Adipose tissue (tissue), 3 donors: ENCODE results near the gene PLA2G6. TPM values are rescaled to one million over a fixed set of nuclear protein-coding genes. Genes with fewer than 3 reads are reported as not detected.
A peak's percentile ranks its signal among the peaks of the same experiment; 100 is the strongest.
"Not testable (repeated sequence)": the region's sequence is repeated elsewhere in the genome, so short reads cannot be mapped to it uniquely, and the experiment has no call there.

Experiments used
- H3K27ac ChIP-seq: one replicate; pipeline ENCODE4 v1.5.1; 2013; ENCODE audit warnings: low read depth, low read length
- WGBS, 3 donors: extraction: QIAGEN DNeasy Blood & Tissue Kit; methylation state at CpG; one replicate each; pipeline ENCODE4 v1.1.7; 2013; 5-methylcytosine and 5-hydroxymethylcytosine counted together
- polyA plus RNA-seq, 3 donors: library from polyadenylated mRNA; stranded (reverse); fragments of 200-250 nt; gene quantifications; one replicate each; pipeline ENCODE4 v1.2.3, GENCODE V29; 2013
- donor health status: healthy with polysubstance abuse.
- donor health status: Bipolar disorder and iron deficiency.
- donor health status: healthy.

The PLA2G6 gene
- polyA plus RNA-seq, 3 donors = 25.3 to 69.9 (median 61.4) TPM

DNA sequence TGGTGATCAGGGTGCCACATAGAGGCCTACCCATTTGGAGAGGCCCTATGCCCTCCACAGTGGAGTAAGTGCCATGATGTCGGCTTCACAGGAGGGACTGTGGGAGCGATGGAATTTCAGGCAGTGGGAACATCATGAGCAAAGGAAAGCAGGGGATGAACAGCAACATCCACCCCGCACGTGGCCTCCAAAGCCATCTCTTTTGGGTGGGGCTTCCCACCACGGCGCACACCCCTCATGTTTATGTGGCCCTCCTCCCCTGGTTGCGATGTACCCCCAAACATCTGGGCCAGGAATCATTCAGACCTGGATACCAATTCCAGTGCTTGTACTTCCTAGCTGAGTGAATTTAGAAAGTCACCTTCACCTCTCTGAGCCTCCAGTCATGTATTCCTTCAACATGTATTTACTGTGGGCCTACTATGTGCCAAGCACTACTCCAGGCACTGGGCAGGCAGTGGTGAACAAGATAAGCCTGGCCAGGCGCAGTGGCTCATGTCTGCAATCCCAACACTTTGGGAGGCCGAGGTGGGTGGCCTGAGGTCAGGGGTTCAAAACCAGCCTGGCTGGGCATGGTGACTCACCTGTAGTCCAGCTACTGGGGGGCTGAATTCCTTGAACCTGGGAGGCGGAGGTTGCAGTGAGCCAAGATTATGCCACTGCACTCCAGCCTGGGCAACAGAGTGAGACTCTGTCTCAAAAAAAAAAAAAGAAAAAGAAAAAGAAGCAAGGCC, 18.4 kb upstream of the PLA2G6 start:
- WGBS, 3 donors = 82 to 90% (median 89%) methylated on average over 10 of the region's 10 CpGs
- H3K27ac ChIP-seq = no peak overlapping the region

DNA sequence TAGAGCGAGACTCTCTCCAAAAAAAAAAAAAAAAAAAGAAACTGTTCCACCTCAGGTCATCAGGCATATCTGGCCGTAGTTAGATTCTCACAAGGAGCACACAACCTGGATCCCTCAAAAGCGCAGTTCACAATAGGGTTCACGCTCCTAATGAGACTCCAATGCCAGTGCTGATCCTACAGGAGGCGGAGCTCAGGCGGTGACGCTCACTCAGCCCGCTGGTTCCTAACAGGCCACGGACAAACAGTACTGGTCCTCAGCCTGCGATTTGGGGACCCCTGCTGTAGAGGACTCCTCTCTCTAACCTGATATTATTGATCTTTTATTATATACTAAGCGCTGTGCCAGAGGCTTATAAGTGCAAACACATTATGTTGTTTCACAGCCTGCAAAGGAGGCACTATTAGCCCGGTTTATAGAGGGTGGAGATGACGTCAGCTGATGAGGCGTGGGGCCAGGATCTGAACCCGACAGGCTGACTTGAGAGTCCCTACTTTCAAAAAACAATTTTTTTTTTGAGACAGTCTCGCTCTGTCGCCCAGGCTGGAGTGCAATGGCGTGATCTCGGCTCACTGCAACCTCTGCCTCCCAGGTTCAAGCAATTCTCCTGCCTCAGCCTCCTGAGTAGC, 15.3 kb upstream of the PLA2G6 start:
- 71 to 77% (median 72%) methylated on average over 18 to 19 of the region's 19 CpGs for WGBS, 3 donors
- no peak overlapping the region for H3K27ac ChIP-seq

DNA sequence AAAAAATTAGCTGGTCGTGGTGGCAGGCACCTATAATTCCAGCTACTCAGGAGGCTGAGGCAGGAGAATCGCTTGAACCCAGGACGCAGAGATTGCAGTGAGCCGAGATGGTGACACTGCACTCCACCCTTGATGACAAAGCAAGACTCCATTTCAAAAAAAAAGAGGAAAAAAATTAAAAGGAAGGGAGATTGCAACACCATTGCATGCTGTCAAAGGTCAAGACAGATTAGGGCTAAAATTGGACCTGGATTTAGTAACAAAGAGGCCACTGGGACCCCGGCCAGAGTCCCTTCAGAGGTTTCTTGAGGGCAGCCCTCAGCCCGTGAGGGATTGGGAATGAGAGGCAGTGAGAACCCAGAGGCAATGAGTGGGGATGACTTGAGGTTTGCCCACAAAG, 11.9 kb upstream of the PLA2G6 start:
- H3K27ac ChIP-seq = no peak overlapping the region
- WGBS, 3 donors = 31 to 58% (median 38%) methylated on average over 6 of the region's 6 CpGs

DNA sequence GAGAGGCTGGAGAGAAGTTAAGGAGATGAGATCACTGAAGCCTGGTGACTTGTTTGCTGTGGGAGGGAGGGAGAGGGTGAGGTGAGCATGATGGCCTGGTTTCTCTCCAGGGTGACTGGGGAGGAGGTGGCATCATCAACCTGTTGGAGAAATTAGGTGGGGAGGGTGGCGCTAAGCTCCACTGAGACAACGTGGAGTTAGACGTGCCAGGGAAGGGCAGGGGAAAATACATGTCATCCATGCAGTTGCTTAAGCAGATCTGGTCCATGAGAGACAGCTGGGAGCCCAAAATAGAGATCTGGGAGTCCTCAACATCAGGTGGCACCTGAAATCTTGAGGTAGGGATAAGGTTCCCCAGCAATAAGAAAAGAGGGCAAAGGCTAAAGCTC, 10.8 kb upstream of the PLA2G6 start:
- WGBS, 3 donors = 76 to 95% (median 82%) methylated on average over 3 of the region's 3 CpGs
- no peak overlapping the region for H3K27ac ChIP-seq

DNA sequence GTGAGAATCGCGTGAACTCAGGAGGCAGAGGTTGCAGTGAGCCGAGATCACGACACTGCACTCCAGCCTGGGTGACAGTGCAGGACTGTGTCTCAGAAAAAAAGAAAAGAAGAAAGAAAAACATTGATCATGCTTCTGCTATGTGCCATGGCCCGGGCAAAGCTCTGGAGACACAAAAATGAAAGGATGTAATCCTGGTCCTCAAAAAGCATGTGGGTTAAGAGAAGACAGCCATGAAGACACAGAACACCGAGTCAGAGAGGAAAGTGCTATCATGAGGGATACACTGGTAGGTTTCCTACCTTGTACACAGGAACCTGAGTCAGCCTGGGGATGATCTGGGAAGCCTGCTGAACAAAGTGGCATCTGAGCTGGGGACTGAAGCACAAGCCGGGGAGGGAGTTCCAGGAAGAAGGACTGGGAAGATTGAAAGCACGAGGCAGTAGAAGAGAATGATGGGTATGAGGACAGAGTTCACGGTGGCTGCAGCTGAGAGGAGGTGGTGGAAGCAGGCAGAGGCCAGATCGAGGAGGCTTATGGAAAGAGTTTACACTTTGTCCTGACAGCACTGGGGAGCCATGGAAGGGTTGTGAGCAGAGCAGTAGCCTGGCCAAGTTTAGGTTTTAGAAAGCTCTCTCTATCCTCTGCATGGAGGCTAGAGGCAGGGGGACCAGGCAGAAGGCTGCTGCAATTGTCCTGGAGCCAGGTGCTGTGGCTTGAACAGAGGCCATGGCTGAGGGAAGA, 10.3 kb upstream of the PLA2G6 start:
- WGBS, 3 donors = 80 to 87% (median 82%) methylated on average over 10 of the region's 10 CpGs

DNA sequence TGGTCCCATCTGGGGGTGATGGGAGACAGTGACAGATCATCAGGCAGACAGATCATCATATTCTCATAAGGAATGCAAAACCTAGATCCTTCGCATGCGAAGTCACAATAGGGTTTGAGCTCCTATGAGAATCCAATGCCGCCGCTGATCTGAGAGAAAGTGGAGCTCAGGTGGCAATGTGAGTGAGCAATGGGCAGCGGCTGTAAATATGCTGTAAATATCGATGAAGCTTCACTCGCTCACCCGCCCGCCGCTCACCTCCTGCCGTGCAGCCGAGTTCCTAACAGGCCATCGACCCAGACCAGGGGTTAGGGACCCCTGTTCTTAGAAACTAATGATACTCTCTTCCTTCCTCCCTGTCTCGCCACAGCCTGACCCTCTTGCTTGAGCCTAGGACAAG, 9.4 kb upstream of the PLA2G6 start:
- 90 to 95% (median 93%) methylated on average over 14 of the region's 14 CpGs for WGBS, 3 donors
- no peak overlapping the region for H3K27ac ChIP-seq

More for the DNA sequence above, 10.3 kb upstream of the PLA2G6 start:
- peak overlapping the region; percentile 52 for H3K27ac ChIP-seq

DNA sequence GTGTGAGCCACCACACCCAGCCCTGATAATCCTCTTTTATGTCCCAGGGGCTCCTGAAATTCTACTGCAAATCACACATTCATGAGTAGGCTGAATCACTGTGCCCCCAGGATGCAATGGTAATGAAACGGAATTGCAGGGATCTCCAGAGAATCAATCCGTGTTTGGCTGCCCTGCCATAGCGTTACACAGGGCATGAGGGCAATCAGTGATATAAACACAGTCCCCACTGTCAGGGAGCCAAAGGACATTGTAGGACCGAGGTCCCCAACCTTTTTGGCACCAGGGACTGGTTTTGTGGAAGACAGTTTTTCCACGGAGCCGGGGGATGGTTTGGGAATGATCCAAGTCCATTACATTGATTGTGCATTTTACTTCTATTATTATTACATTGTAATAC, 9.0 kb upstream of the PLA2G6 start:
- no peak overlapping the region for H3K27ac ChIP-seq
- WGBS, 3 donors = 59 to 70% (median 66%) methylated on average over 6 of the region's 6 CpGs

DNA sequence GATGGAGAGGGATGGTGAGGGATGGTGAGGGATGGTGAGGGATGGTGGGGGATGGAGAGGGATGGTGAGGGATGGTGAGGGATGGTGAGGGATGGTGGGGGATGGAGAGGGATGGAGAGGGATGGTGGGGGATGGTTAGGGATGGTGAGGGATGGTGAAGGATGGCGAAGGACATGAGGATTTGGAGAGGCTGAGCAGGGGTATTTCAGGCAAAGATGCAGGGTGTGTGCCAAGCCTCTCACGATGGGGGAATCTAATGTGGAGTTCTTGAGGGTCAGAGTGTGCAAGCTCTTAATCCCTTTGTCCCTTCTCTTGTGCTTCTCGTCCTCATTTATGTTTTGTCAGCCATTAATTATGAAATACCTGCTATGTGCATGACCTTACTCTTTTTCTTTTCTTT, 7.5 kb upstream of the PLA2G6 start:
- no peak overlapping the region for H3K27ac ChIP-seq
- 73 to 86% (median 75%) methylated on average over 3 of the region's 3 CpGs for WGBS, 3 donors

DNA sequence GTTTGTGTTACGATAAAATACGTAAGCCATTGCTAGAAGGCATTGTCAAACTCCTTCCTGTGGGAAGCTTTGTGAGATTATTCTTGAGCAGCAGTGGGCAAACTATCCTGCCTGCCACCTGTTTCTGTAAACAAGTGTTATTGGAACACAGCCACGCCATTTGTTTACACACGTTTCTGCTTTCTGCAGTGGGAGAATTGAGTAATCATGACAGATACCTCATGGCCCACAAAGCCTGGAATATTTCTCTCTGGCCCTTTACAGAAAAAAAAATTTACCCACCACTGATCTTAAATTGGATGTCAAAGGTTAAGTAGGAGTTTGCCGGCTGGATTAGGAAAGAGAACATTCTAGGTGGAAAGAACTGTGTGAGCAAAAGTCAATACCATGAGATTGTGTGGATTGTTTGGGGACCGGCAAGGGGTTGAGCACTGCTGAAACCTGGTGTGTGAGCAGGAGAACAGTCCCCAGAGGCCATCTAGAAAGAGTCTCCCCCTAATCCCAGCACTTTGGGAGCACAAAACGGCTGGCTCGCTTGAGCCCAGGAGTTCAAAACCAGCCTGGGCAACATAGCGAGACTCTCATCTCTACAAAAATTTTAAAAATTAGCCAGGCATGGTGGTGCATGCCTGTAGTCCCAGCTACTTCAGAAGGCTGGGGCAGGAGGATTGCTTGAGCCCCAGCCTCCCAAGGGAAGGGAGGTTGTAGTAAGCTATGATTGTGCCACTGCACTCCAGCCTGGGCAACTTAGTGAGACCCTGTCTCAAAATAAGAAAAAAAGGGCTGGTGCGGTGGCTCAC, 6.0 kb upstream of the PLA2G6 start:
- no peak overlapping the region for H3K27ac ChIP-seq
- 38 to 66% (median 59%) methylated on average over 10 of the region's 10 CpGs for WGBS, 3 donors

DNA sequence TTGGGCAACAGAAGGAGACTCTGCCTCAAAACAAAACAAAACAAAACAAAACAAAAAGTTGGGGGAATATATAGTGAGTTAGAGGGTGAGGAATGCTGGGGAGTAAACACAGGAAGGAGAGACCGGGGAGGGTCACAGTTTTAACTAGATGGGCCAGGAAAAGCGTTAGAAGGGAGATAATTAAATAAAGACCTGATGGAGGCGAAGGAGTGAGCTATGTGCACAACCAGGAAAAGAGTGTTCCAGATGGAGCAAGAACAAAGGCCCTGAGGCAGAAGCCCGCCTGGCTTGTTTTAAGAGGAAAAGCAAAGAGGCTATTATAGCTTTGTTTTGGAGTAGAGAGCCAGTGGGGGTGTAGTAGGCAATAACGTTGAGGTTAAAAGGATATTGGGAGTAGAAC, 4.8 kb upstream of the PLA2G6 start:
- H3K27ac ChIP-seq = no peak overlapping the region
- WGBS, 3 donors = 47 to 76% (median 64%) methylated on average over 5 of the region's 5 CpGs

DNA sequence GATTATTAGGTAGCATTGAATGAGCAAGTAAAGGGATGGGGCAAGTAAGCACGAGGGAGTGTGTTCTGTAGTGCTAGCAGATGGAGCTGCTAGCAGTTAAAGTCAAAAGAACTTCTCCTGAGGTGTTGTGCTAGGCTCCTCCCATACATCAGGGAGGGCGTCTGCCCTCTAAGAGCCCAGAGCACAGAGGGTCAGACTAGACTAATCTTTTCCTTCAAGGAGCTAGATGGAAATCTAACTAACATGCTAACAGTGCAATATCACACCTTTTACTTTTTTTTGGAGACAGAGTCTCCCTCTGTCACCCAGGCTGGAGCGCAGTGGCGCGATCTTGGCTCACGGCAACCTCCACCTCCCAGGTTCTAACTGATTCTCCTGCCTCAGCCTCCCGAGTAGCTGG, 3.2 kb upstream of the PLA2G6 start:
- no peak overlapping the region for H3K27ac ChIP-seq
- WGBS, 3 donors = 74 to 84% (median 81%) methylated on average over 7 of the region's 7 CpGs

DNA sequence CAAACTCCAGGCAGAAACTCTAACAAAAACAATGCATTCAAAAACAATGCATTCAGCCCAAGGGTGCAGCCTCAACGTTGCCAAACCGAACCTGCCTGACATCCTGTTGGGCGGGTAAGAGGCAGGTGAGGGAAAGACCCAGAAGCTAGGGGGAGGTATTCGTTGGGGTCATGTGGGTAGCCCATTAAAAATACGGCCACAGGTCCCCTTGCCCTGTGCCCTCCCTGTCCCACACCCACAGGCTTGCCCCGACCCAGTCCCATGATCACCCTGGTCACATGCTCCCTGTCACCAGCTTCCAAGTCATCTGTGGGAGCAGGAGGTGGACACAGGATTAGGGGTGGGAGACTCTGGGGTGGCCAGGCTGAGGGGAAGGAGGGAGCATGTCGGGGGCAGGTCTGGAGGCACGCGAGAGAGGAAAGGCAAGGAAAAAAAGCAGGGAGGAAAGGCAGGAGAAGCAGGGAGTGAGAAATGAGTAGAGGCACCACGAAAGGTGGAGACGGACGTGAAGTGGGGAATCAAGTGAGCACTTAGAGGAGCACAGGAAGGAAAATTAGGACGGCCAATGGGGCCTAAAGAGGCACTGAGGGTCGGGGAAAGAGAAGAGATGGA, 683 bp downstream of the PLA2G6 start:
- H3K27ac ChIP-seq = peak overlapping the region; percentile 48
- WGBS, 3 donors = 9 to 10% (median 9%) methylated on average over 14 of the region's 14 CpGs

DNA sequence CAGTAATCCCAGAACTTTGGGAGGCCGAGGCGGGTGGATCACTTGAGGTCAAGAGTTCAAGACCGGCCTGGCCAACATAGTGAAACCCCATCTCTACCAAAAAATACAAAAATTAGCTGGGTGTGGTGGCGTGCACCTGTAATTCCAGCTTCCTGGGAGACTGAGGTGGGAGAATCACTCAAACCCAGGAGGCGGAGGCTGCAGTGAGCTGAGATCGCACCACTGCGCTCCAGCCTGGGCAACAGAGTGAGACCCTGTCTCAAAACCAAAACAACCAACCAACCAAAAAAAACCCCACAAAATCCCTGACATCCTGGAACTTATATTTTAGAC, 3.1 kb downstream of the PLA2G6 start:
- 94 to 96% (median 95%) methylated on average over 7 of the region's 7 CpGs for WGBS, 3 donors
- H3K27ac ChIP-seq = not testable (repeated sequence)

DNA sequence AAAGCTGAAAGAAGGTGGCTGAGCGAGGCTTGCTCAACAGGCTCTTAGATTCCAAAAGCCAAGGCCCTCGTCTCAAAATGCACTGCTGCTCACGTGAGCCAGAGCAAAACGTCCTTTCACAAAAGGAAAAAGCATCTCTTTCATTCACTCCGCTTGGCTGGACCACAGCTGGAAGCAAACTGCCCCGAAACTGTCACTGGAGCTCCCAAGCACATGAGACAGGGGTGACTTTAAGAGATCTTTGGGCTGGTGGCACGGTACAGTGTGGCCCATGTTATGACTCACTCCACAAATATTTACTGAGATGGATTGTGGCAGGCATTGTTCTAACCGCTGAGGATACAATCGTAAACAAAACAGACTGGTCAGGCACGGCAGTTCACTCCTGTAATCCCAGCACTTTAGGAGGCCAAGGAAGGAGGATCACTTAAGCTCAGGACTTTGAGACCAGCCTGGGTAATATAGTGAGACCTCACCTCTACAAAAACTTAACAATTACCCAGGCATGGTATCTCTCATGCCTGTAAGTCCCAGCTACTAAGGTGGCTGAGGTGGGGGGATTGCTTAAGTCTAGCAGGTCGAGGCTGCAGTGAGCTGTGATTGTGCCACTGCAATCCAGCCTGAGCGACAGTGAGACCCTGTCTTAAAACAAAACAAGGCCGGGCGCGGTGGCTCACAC, 3.6 kb downstream of the PLA2G6 start:
- H3K27ac ChIP-seq = no peak overlapping the region
- 50 to 62% (median 58%) methylated on average over 14 to 15 of the region's 15 CpGs for WGBS, 3 donors

DNA sequence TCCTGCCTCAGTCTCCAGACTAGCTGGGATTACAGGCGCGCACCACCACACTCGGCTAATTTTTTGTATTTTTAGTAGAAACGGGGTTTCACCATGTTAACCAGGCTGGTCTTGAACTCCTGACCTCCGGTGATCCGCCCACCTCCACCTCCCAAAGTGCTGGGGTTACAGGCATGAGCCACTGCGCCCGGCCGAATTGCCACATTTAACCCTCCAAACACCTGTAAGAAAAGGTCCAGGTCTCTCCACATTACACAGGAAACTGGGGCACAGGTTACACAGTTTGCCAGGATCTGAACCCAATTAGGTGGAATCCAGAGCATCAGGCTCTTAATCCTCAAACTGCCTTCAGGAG, 4.1 kb downstream of the PLA2G6 start:
- 77 to 85% (median 85%) methylated on average over 9 of the region's 9 CpGs for WGBS, 3 donors
- H3K27ac ChIP-seq = not testable (repeated sequence)

DNA sequence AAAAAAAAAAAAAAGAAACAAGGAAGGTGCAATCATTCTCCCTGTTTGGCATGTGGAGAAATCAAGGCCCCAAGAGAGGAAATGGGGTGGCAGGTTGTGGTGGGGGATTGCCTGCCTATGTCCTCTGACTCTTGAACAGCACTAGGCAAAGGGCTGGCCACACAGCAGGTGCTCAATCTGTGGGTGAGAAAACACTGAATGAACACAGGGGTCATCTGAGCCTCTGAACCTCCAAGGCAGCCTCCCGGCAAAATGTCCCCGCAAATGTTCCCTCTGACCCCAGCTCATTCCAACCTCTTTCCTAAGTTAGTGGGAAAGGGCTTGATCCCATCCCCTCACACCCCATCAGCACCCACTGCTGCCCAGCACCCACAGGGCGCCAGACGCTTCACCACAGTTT, 4.6 kb downstream of the PLA2G6 start:
- WGBS, 3 donors = 90 to 98% (median 97%) methylated on average over 4 of the region's 4 CpGs
- H3K27ac ChIP-seq = no peak overlapping the region

DNA sequence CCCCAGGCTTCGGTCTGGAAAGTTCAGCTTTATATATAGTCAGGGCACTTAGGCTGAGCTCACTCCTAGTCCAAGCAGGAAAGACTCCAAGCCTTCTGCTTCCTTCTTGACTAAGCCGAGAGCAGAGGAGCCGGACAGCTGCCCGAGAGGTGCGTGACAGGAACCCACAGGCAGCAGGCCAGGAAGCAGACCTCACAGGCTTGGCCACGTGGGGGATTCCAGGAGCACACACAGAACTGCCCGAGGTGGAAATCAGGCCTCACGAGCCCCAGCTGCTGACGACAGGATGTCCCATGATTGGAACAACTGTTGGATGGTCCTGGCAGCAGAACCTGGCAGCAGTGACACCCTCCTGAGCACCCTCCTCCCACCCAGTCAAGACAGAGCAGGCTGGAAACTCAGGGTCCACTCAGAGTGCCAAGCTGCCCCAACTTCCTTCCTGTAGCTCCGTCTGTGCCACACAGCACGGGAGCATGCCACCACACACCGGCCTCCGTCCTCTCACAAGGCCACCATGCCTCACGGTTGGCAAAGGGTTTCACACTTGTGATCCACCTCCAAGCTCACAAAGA, 5.4 kb downstream of the PLA2G6 start:
- no peak overlapping the region for H3K27ac ChIP-seq
- 31 to 72% (median 35%) methylated on average over 14 of the region's 14 CpGs for WGBS, 3 donors
